Endothelial cell of umbilical vein (primary cell): ENCODE measurements around the gene POLA1. TPM values are rescaled to one million over a fixed set of nuclear protein-coding genes. Genes with fewer than 3 reads are reported as not detected.

Experiments used
- BruUV-seq: library from RNA; stranded (reverse); fragments of 400-500 nt; replicated peaks from 2 replicates; lab custom pipeline; 2021; lab: Mats Ljungman, UMichigan
- CTCF ChIA-PET: fragments of 300-600, 350-600 bp; sonication (Branson Sonifier 250); formaldehyde crosslinking; loops from one replicate; lab custom pipeline; 2021; ENCODE audit warnings: antibody characterized with exemption, inconsistent platforms; lab: Charles Lee
- POLR2A ChIA-PET: fragments of 300-600, 350-600 bp; sonication (Branson Sonifier 250); formaldehyde crosslinking; loops from one replicate; lab custom pipeline; 2021; ENCODE audit warnings: antibody characterized with exemption, inconsistent platforms; lab: Charles Lee
- DNase-seq: peaks from one replicate; pipeline ENCODE4 v3.0.0-alpha.2; 2011; ENCODE audit warnings: low read depth, low spot score
- FAIRE-seq: peaks from 2 replicates; lab custom pipeline; 2011; peaks lifted over from hg19 to GRCh38; lab: Jason Lieb, UNC
- H2AFZ ChIP-seq: 2 replicates; pipeline ENCODE4 v1.6.0; 2012; ENCODE audit warnings: low read depth, low read length, control low read depth, inconsistent platforms
- H3K27ac ChIP-seq: 2 replicates; pipeline ENCODE4 v1.5.1; 2011; ENCODE audit warnings: low read depth, mild to moderate bottlenecking, control low read depth, low read length, moderate library complexity; ENCODE audit not compliant: insufficient read depth
- H3K27me3 ChIP-seq, 2 experiments: 2 replicates each; pipeline versions ENCODE4 v1.6.0 to v1.6.1; 2011; ENCODE audit warnings: low read length in 2 of 2, mixed read lengths in 1 of 2; ENCODE audit not compliant: control insufficient read depth in 2 of 2, insufficient read depth in 2 of 2
- H3K36me3 ChIP-seq, 2 experiments: 2 replicates in 1 of 2; 3 replicates in 1 of 2; pipeline ENCODE4 v1.5.1; 2011; ENCODE audit warnings: low read length in 2 of 2, mild to moderate bottlenecking in 1 of 2, moderate library complexity in 1 of 2; ENCODE audit not compliant: control insufficient read depth in 2 of 2, insufficient read depth in 2 of 2; ENCODE audit errors: extremely low read depth in 1 of 2
- H3K4me1 ChIP-seq: 3 replicates; pipeline ENCODE4 v1.5.1; 2011; ENCODE audit warnings: mild to moderate bottlenecking, low read length; ENCODE audit not compliant: control insufficient read depth, insufficient read depth; ENCODE audit errors: extremely low read depth
- H3K4me2 ChIP-seq: 2 replicates; pipeline ENCODE4 v1.6.1; 2011; ENCODE audit warnings: low read length, control low read depth, mixed read lengths; ENCODE audit not compliant: insufficient read depth
- H3K4me3 ChIP-seq, 3 experiments: fragments of 200-600 bp in 1 of 3; sonication (generic), shearing (Covaris generic) in 1 of 3; replicated peaks in 1 of 3; 2 replicates each; pipeline ENCODE4 v1.5.1; 2011 to 2016; ENCODE audit warnings: control low read depth in 3 of 3, low read length in 3 of 3, mild to moderate bottlenecking in 2 of 3, inconsistent platforms in 1 of 3, low read depth in 1 of 3, moderate library complexity in 1 of 3; ENCODE audit not compliant: insufficient read depth in 1 of 3
- H3K79me2 ChIP-seq: 2 replicates; pipeline ENCODE4 v1.6.0; 2012; ENCODE audit warnings: low read length, inconsistent platforms; ENCODE audit not compliant: control insufficient read depth, insufficient read depth
- H3K9ac ChIP-seq: replicated peaks from 2 replicates; pipeline ENCODE3; 2011; ENCODE audit warnings: low read length, control low read depth; ENCODE audit not compliant: insufficient read depth; ENCODE audit errors: extremely low read depth
- H3K9me1 ChIP-seq: replicated peaks from 3 replicates; pipeline ENCODE4 v1.6.0; 2011; ENCODE audit warnings: mild to moderate bottlenecking, low read length; ENCODE audit not compliant: control insufficient read depth, insufficient read depth; ENCODE audit errors: extremely low read depth
- H3K9me3 ChIP-seq: replicated peaks from 2 replicates; pipeline ENCODE4 v1.5.1; 2012; ENCODE audit warnings: low read length, inconsistent platforms; ENCODE audit not compliant: control insufficient read depth, insufficient read depth
- H4K20me1 ChIP-seq: replicated peaks from 2 replicates; pipeline ENCODE3; 2011; ENCODE audit warnings: mild to moderate bottlenecking, low read length; ENCODE audit not compliant: control insufficient read depth, insufficient read depth; ENCODE audit errors: extremely low read depth
- EZH2 ChIP-seq: IDR thresholded peaks from 2 replicates; pipeline ENCODE4 v1.6.1; 2012; ENCODE audit warnings: borderline replicate concordance, low read depth, mild to moderate bottlenecking, moderate library complexity, low read length, inconsistent platforms; ENCODE audit not compliant: severe bottlenecking
- FOS ChIP-seq: IDR thresholded peaks from 2 replicates; pipeline ENCODE4 v1.6.1; 2011; ENCODE audit warnings: mild to moderate bottlenecking, low read length, moderate library complexity, borderline replicate concordance; ENCODE audit not compliant: insufficient read depth
- GATA2 ChIP-seq: IDR thresholded peaks from 2 replicates; pipeline ENCODE4 v1.7.0; 2011; ENCODE audit warnings: low read depth, mild to moderate bottlenecking, moderate library complexity, mixed read lengths, low read length; ENCODE audit not compliant: insufficient read length, insufficient read depth
- JUN ChIP-seq: IDR thresholded peaks from 2 replicates; pipeline ENCODE4 v1.6.1; 2011; ENCODE audit warnings: borderline replicate concordance, low read depth; ENCODE audit not compliant: insufficient read length, insufficient read depth
- MYC ChIP-seq: IDR thresholded peaks from one replicate; pipeline ENCODE4 v1.6.1; 2011; ENCODE audit warnings: mild to moderate bottlenecking, low read depth, low read length
- POLR2A ChIP-seq: IDR thresholded peaks from 2 replicates; pipeline ENCODE4 v1.6.1; 2012; ENCODE audit warnings: low read depth, mild to moderate bottlenecking, control low read depth, low read length
- POLR2AphosphoS5 ChIP-seq: IDR thresholded peaks from 2 replicates; pipeline ENCODE4 v1.6.1; 2012; ENCODE audit warnings: low read depth, mild to moderate bottlenecking, control low read depth, low read length, moderate library complexity; ENCODE audit not compliant: insufficient read depth
- dilution Hi-C: fragments of 300-500 bp; cut with MboI; formaldehyde crosslinking; loops from one replicate; pipeline ENCODE4 v1.15.0; 2019; ENCODE audit warnings: low sequenced_read_pairs; ENCODE audit not compliant: extremely low pct_ligation_motif_present
- intact Hi-C: fragments of 100-400 bp; cut with micrococcal nuclease; formaldehyde crosslinking; loops from one replicate; pipeline ENCODE4 v1.10.0; 2022
- polyA plus RNA-seq, 4 experiments: library from polyadenylated mRNA; depleted of rRNA in 3 of 4; stranded (reverse) in 3 of 4; unstranded in 1 of 4; fragments of >200 nt; gene quantifications; 2 replicates each; pipeline versions ENCODE4 v1.2.1 to v1.2.3, GENCODE V29; 2011 to 2012; ENCODE audit warnings: missing spikeins in 1 of 4
- total RNA-seq: library from RNA; stranded (reverse); gene quantifications from 2 replicates; pipeline ENCODE4 v1.2.3, GENCODE V29; 2021
- TF ChIP-seq, protein P1 (sequence below), 2 donors: IDR thresholded peaks; 1 replicate in 1 of 2; 2 replicates in 1 of 2; pipeline ENCODE4 v1.5.1; 2011; ENCODE audit warnings: low read length in 2 of 2, mild to moderate bottlenecking in 2 of 2, moderate library complexity in 2 of 2, control low read depth in 1 of 2, inconsistent platforms in 1 of 2, low read depth in 1 of 2; ENCODE audit not compliant: insufficient read depth in 1 of 2; ENCODE audit errors: extremely low read depth in 1 of 2
- TF ChIP-seq, protein P2 (sequence below): IDR thresholded peaks from 2 replicates; pipeline ENCODE4 v1.6.1; 2011; ENCODE audit not compliant: insufficient read depth, insufficient read length

The POLA1 gene
- total and polyA plus RNA-seq, 2 donors (not counting 3 experiments of a cell fraction or from before 2014, with no cell fraction given): 1.8 to 18.6 TPM

DNA sequence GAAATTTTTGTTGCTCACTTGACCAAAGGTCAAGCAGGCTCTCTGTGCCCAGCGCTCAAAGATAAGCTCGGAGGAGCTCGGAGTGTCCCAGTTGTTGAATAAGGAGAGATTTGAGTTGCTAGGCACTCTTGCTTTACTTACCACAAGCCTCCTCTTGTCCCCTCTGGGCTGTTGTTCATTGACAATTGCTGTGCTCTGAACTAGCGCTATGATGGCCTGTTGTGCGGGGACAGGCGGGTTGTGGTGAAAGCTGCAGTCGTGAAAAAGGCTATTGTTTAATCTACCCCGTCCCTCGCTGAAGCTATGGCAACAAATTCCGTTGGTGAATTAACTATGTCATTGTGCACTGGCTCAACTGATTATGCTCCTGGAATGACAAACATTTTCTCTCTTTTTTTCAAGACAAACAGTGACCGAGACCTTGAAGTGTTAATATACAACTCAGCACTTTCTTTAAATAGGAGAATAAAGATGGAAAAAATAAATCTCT, 21.0 kb upstream of the POLA1 start:
- H3K27ac ChIP-seq: no peak overlapping the region
- ChIA-PET POLR2A (no interaction called here), CTCF (no interaction called here)
- H2AFZ ChIP-seq: no peak overlapping the region
- FAIRE-seq: no peak
- no peaks in the 10 kb centered on the region for H3K27me3 ChIP-seq
- intact Hi-C loops: no loop called here
- no peak for TF ChIP-seq EZH2
- TF ChIP-seq JUN: no peak
- no peak for TF ChIP-seq POLR2AphosphoS5
- TF ChIP-seq, protein P1, sequence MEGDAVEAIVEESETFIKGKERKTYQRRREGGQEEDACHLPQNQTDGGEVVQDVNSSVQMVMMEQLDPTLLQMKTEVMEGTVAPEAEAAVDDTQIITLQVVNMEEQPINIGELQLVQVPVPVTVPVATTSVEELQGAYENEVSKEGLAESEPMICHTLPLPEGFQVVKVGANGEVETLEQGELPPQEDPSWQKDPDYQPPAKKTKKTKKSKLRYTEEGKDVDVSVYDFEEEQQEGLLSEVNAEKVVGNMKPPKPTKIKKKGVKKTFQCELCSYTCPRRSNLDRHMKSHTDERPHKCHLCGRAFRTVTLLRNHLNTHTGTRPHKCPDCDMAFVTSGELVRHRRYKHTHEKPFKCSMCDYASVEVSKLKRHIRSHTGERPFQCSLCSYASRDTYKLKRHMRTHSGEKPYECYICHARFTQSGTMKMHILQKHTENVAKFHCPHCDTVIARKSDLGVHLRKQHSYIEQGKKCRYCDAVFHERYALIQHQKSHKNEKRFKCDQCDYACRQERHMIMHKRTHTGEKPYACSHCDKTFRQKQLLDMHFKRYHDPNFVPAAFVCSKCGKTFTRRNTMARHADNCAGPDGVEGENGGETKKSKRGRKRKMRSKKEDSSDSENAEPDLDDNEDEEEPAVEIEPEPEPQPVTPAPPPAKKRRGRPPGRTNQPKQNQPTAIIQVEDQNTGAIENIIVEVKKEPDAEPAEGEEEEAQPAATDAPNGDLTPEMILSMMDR (IDR thresholded peaks at IDR 0.05; ENCODE audit: extremely low read depth in 1 of 2, insufficient read depth in 1 of 2, low read depth in 1 of 2, low read length in 2 of 2): no peak
- no peak for TF ChIP-seq POLR2A
- no peak for TF ChIP-seq MYC
- TF ChIP-seq GATA2: no peak
- TF ChIP-seq, protein P2, sequence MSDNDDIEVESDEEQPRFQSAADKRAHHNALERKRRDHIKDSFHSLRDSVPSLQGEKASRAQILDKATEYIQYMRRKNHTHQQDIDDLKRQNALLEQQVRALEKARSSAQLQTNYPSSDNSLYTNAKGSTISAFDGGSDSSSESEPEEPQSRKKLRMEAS: no peak
- no peak for TF ChIP-seq FOS
- no peaks in the 10 kb centered on the region for H3K9me3 ChIP-seq
- no peaks in the 10 kb centered on the region for H3K79me2 ChIP-seq
- no peak for DNase-seq
- dilution Hi-C loops: no loop called here
- no TSS peak for BruUV-seq
- H3K4me1 ChIP-seq: no peaks in the 10 kb centered on the region
- H3K36me3 ChIP-seq: no peaks in the 10 kb centered on the region
- H3K4me2 ChIP-seq: no peak overlapping the region
- H3K4me3 ChIP-seq: no peak overlapping the region
- H4K20me1 ChIP-seq: no peaks in the 10 kb centered on the region
- H3K9ac ChIP-seq: no peak overlapping the region
- H3K9me1 ChIP-seq: no peaks in the 10 kb centered on the region
